Natural killer cell (primary cell): ENCODE data around the gene ENHO. TPM values are rescaled to one million over a fixed set of nuclear protein-coding genes. Genes with fewer than 3 reads are reported as not detected.

ENCODE experiments used
- ATAC-seq, 3 donors: fragments of 150-1000 bp in 2 of 3; fragments of 200-7000 bp in 1 of 3; cut with Tn5 transposase; 1 replicate in 1 of 3; 2 replicates in 2 of 3; pipeline ENCODE4 v1.10.0; 2021; ENCODE audit warnings: mild to moderate bottlenecking in 2 of 3, moderate library complexity in 2 of 3
- DNase-seq, 2 donors: peaks; one replicate each; pipeline versions ENCODE4 v3.0.0 to v3.0.0-alpha.2; 2013 to 2021; ENCODE audit warnings: mixed read lengths in 1 of 2
- H3K27ac ChIP-seq: one replicate; pipeline ENCODE4 v1.5.1; 2013; ENCODE audit warnings: mild to moderate bottlenecking, low read length
- H3K27me3 ChIP-seq: one replicate; pipeline ENCODE4 v1.6.1; 2013; ENCODE audit warnings: low read length; ENCODE audit not compliant: control insufficient read depth, insufficient read depth
- H3K36me3 ChIP-seq: one replicate; pipeline ENCODE4 v1.6.1; 2013; ENCODE audit warnings: low read length; ENCODE audit not compliant: control insufficient read depth, insufficient read depth
- H3K4me1 ChIP-seq: one replicate; pipeline ENCODE4 v1.6.1; 2013; ENCODE audit warnings: low read length; ENCODE audit not compliant: control insufficient read depth, insufficient read depth
- H3K4me3 ChIP-seq: one replicate; pipeline ENCODE4 v1.5.1; 2013; ENCODE audit warnings: low read length
- H3K9me3 ChIP-seq: one replicate; pipeline ENCODE4 v1.6.1; 2013; ENCODE audit warnings: low read length; ENCODE audit not compliant: control insufficient read depth, insufficient read depth
- H3K27ac Mint-ChIP-seq, 2 donors: one replicate each; pipeline ENCODE4 v1.8.0; 2022; ENCODE audit warnings: mild to moderate bottlenecking in 2 of 2, mixed read lengths in 2 of 2, moderate library complexity in 1 of 2
- H3K27me3 Mint-ChIP-seq, 2 donors: one replicate each; pipeline ENCODE4 v1.8.0; 2022; ENCODE audit warnings: low read depth in 2 of 2, mixed read lengths in 2 of 2
- H3K36me3 Mint-ChIP-seq: one replicate; pipeline ENCODE4 v1.8.0; 2022; ENCODE audit warnings: mixed read lengths
- H3K4me1 Mint-ChIP-seq, 2 donors: one replicate each; pipeline ENCODE4 v1.8.0; 2022; ENCODE audit warnings: mixed read lengths in 2 of 2
- H3K4me3 Mint-ChIP-seq: one replicate; pipeline ENCODE4 v1.8.0; 2022; ENCODE audit warnings: mild to moderate bottlenecking, moderate library complexity, mixed read lengths
- H3K9me3 Mint-ChIP-seq, 2 donors: one replicate each; pipeline ENCODE4 v1.8.0; 2022; ENCODE audit warnings: mixed read lengths in 2 of 2
- WGBS: methylation state at CpG from one replicate; pipeline ENCODE4 v1.1.7; 2013; ENCODE audit warnings: missing lambda C conversion rate; ENCODE audit not compliant: insufficient coverage; 5-methylcytosine and 5-hydroxymethylcytosine counted together
- intact Hi-C: fragments of 100-400 bp; cut with micrococcal nuclease; formaldehyde crosslinking; loops from one replicate; pipeline ENCODE4 v1.14.2; 2022
- total RNA-seq, 4 donors: library from RNA; stranded (reverse); fragments of 120-200 nt in 1 of 4; gene quantifications; one replicate each; pipeline versions ENCODE4 v1.2.3 to v1.2.4, GENCODE V29; 2013 to 2022
- TF ChIP-seq, protein P1 (sequence below): fragments of 200-600 bp; IDR thresholded peaks from one replicate; pipeline ENCODE4 v1.8.0; 2022; ENCODE audit warnings: antibody characterized with exemption

The ENHO gene
- total RNA-seq, 3 donors from 2014 or later (not counting 1 experiment from before 2014, with no cell fraction given) = 0.34 to 1.7 TPM; not detected in 1

DNA sequence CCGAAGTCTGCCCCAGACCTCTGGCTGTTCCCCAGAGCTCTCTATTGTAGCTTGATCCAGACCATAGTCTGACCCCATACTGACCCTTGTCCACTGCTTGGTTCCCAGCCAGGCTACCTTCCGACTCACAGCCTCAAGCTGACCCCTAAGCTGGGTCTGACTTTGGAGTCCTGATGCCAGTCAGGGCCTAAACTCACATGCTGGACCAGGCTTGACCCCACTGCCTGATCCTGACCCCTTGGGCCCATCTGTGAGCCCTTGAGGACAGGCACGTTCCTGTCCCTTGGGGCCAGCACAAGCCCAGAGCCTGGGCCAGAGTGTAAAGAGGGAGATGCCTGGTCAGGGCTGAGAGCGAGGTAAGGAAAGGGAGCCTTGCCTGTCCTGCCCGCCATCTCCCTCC lies 32.7 kb upstream of the ENHO start:
- Mint-ChIP-seq H3K9me3 (no peaks in the 10 kb centered on the region), H3K27me3 (peaks cover 7 to 22% of the 10 kb centered on the region in 2 donors), H3K4me3 (no peak overlapping the region), H3K27ac (no peak overlapping the region), H3K4me1 (no peaks in the 10 kb centered on the region), H3K36me3 (no peaks in the 10 kb centered on the region)
- TF ChIP-seq, protein P1, sequence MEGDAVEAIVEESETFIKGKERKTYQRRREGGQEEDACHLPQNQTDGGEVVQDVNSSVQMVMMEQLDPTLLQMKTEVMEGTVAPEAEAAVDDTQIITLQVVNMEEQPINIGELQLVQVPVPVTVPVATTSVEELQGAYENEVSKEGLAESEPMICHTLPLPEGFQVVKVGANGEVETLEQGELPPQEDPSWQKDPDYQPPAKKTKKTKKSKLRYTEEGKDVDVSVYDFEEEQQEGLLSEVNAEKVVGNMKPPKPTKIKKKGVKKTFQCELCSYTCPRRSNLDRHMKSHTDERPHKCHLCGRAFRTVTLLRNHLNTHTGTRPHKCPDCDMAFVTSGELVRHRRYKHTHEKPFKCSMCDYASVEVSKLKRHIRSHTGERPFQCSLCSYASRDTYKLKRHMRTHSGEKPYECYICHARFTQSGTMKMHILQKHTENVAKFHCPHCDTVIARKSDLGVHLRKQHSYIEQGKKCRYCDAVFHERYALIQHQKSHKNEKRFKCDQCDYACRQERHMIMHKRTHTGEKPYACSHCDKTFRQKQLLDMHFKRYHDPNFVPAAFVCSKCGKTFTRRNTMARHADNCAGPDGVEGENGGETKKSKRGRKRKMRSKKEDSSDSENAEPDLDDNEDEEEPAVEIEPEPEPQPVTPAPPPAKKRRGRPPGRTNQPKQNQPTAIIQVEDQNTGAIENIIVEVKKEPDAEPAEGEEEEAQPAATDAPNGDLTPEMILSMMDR = no peak
- Histone ChIP-seq H3K36me3 (no peaks in the 10 kb centered on the region), H3K9me3 (no peaks in the 10 kb centered on the region), H3K27me3 (peaks cover 3% of the 10 kb centered on the region), H3K4me3 (no peak overlapping the region), H3K27ac (no peak overlapping the region), H3K4me1 (no peaks in the 10 kb centered on the region)
- DNase-seq (no peak), ATAC-seq (no peak)
- 66% methylated on average over 3 of the region's 5 CpGs for WGBS
- intact Hi-C loops = no loop called here

DNA sequence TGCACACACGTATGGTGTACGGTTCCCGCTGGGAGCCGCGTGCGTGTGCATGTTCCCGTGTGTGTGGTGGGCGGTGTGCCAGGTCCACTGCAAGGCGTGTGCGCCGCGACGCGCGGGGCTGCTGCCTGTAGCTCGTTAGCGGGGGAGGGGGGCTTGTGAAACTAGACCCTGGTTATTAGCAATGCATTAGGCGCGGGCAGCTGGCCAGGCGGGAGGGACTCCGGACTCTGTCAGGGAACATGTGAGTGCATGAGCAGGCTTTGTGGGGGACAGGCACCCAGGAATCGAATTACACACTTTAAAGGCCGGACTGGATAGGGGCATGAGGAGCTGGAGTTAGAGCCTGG lies 32.2 kb upstream of the ENHO start:
- TF ChIP-seq, protein P1 = no peak
- Mint-ChIP-seq H3K4me1 (no peaks in the 10 kb centered on the region), H3K9me3 (no peaks in the 10 kb centered on the region), H3K4me3 (no peak overlapping the region), H3K36me3 (no peaks in the 10 kb centered on the region), H3K27me3 (peaks cover 2 to 18% of the 10 kb centered on the region in 2 donors), H3K27ac (no peak overlapping the region)
- no peaks in the 10 kb centered on the region for H3K9me3 ChIP-seq
- no peak overlapping the region for H3K27ac ChIP-seq
- peaks cover 3% of the 10 kb centered on the region for H3K27me3 ChIP-seq
- no peak for ATAC-seq
- WGBS = 87% methylated on average over 23 of the region's 23 CpGs
- H3K4me3 ChIP-seq = no peak overlapping the region
- no peak for DNase-seq
- no peaks in the 10 kb centered on the region for H3K36me3 ChIP-seq
- intact Hi-C loops = no loop called here
- no peaks in the 10 kb centered on the region for H3K4me1 ChIP-seq

DNA sequence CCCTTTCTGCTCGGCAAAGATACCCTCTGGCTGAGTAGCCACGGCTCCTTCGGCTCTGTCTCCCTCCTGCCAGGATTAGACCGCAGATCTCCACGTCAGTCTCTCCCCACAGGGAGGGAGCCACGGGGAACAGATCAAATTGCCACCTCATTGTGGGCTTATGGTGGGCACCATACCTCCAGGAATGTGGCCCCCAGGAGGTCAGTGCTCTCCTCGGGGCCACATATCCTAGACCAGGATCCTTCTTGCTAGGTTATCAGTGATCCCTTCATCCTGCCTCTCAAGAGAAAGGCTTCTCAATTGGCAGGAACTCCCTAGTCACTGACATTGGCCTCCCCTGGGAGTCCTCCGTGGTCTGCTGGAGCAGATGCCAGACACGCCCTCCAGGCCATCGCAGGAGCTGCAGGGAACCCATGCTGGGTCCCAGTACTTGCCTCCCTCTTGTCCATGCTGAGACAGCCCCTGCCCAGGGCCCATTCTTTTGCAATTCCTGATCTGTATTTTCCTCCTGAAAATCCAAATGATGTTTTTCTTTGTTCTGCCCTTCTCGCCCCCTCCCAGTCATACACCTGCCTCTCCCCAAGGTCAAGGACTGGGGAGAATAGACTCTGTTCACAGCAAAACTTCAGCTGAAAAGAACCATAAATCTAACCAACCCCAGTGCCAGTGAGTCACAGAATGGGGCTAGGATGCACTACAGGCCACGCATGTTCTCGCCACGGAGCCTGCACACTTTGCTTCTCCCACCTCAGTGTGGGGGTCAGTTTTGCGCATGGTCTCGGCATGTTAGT lies 31.6 kb upstream of the ENHO start:
- ATAC-seq (no peak), DNase-seq (no peak)
- Mint-ChIP-seq H3K27me3 (peaks cover 0 to 16% of the 10 kb centered on the region in 2 donors), H3K9me3 (no peaks in the 10 kb centered on the region), H3K4me3 (no peak overlapping the region), H3K36me3 (no peaks in the 10 kb centered on the region), H3K4me1 (no peaks in the 10 kb centered on the region), H3K27ac (no peak overlapping the region)
- 72% methylated on average over 16 of the region's 16 CpGs for WGBS
- Histone ChIP-seq H3K27ac (no peak overlapping the region), H3K9me3 (no peaks in the 10 kb centered on the region), H3K36me3 (no peaks in the 10 kb centered on the region), H3K4me1 (no peaks in the 10 kb centered on the region), H3K27me3 (peaks cover under 1% of the 10 kb centered on the region), H3K4me3 (no peak overlapping the region)
- TF ChIP-seq, protein P1 = no peak
- intact Hi-C loops = no loop called here
